Neuronal stem cell (in vitro differentiated cells): ENCODE data around the gene DDC.
A peak's percentile ranks its signal among the peaks of the same experiment; 100 is the strongest.

Experiments used
- DNase-seq: peaks from one replicate; pipeline ENCODE4 v3.0.0-alpha.2; 2013; ENCODE audit warnings: low spot score
- H2AFZ ChIP-seq: one replicate; pipeline ENCODE4 v1.6.1; 2013; ENCODE audit warnings: mild to moderate bottlenecking, low read length, inconsistent platforms
- H2AK5ac ChIP-seq: 2 replicates; pipeline ENCODE4 v1.6.1; 2013; ENCODE audit warnings: low read depth, mild to moderate bottlenecking, inconsistent platforms, low read length, moderate library complexity, mixed read lengths
- H2BK120ac ChIP-seq: 2 replicates; pipeline ENCODE4 v1.6.1; 2013; ENCODE audit warnings: low read depth, mild to moderate bottlenecking, inconsistent platforms, low read length, moderate library complexity, mixed read lengths
- H2BK12ac ChIP-seq: one replicate; pipeline ENCODE4 v1.6.1; 2013; ENCODE audit warnings: low read length, inconsistent platforms
- H2BK15ac ChIP-seq: 2 replicates; pipeline ENCODE4 v1.6.1; 2013; ENCODE audit warnings: mild to moderate bottlenecking, low read length, inconsistent platforms, mixed read lengths
- H2BK5ac ChIP-seq: one replicate; pipeline ENCODE4 v1.6.1; 2013; ENCODE audit warnings: inconsistent platforms, mild to moderate bottlenecking, low read length, moderate library complexity
- H3K14ac ChIP-seq: one replicate; pipeline ENCODE4 v1.6.1; 2013; ENCODE audit warnings: low read length, inconsistent platforms
- H3K18ac ChIP-seq: 2 replicates; pipeline ENCODE4 v1.6.1; 2013; ENCODE audit warnings: low read length, inconsistent platforms
- H3K23ac ChIP-seq: 2 replicates; pipeline ENCODE4 v1.6.1; 2013; ENCODE audit warnings: low read depth, mild to moderate bottlenecking, mixed read lengths, low read length, inconsistent platforms; ENCODE audit not compliant: poor library complexity
- H3K27ac ChIP-seq: replicated peaks from 3 replicates; pipeline ENCODE4 v1.5.1; 2013; ENCODE audit warnings: low read length, inconsistent platforms
- H3K27me3 ChIP-seq, 3 experiments: 2 replicates each; pipeline ENCODE4 v1.6.1; 2013; ENCODE audit warnings: low read length in 3 of 3, mild to moderate bottlenecking in 2 of 3, inconsistent platforms in 1 of 3, low read depth in 1 of 3, mixed read lengths in 1 of 3, moderate library complexity in 1 of 3; ENCODE audit not compliant: control insufficient read depth in 3 of 3, insufficient read depth in 3 of 3
- H3K36me3 ChIP-seq, 2 donors: replicated peaks in 1 of 2; 2 replicates each; pipeline ENCODE4 v1.6.1; 2013; ENCODE audit warnings: low read length in 2 of 2; ENCODE audit not compliant: control insufficient read depth in 2 of 2, insufficient read depth in 2 of 2
- H3K4ac ChIP-seq: 2 replicates; pipeline ENCODE4 v1.6.1; 2013; ENCODE audit warnings: inconsistent platforms, mild to moderate bottlenecking, low read length, moderate library complexity
- H3K4me1 ChIP-seq, 2 donors: 1 replicate in 1 of 2; 2 replicates in 1 of 2; pipeline ENCODE4 v1.6.1; 2013; ENCODE audit warnings: low read length in 2 of 2, low read depth in 1 of 2; ENCODE audit not compliant: control insufficient read depth in 2 of 2, insufficient read depth in 1 of 2
- H3K4me2 ChIP-seq: one replicate; pipeline ENCODE4 v1.6.1; 2013; ENCODE audit warnings: mild to moderate bottlenecking, low read length, inconsistent platforms; ENCODE audit not compliant: insufficient read depth, poor library complexity, severe bottlenecking
- H3K4me3 ChIP-seq, 2 donors: 2 replicates each; pipeline ENCODE4 v1.5.1; 2013; ENCODE audit warnings: low read length in 2 of 2, mild to moderate bottlenecking in 2 of 2, inconsistent platforms in 1 of 2, moderate library complexity in 1 of 2
- H3K79me1 ChIP-seq: one replicate; pipeline ENCODE4 v1.6.1; 2013; ENCODE audit warnings: low read depth, mild to moderate bottlenecking, inconsistent platforms, low read length, moderate library complexity
- H3K9ac ChIP-seq: one replicate; pipeline ENCODE4 v1.6.1; 2013; ENCODE audit warnings: mild to moderate bottlenecking, low read depth, low read length, inconsistent platforms; ENCODE audit not compliant: poor library complexity
- H3K9me3 ChIP-seq, 2 donors: replicated peaks in 1 of 2; 2 replicates each; pipeline versions ENCODE3 to v1.6.1; 2013; ENCODE audit warnings: low read length in 2 of 2, mild to moderate bottlenecking in 2 of 2, inconsistent platforms in 1 of 2, low read depth in 1 of 2, mixed read lengths in 1 of 2, moderate library complexity in 1 of 2; ENCODE audit not compliant: control insufficient read depth in 2 of 2, insufficient read depth in 1 of 2
- H4K8ac ChIP-seq: one replicate; pipeline ENCODE4 v1.6.1; 2013; ENCODE audit warnings: low read depth, mild to moderate bottlenecking, inconsistent platforms, low read length, moderate library complexity
- H4K91ac ChIP-seq: one replicate; pipeline ENCODE4 v1.6.1; 2013; ENCODE audit warnings: low read length, low read depth, mild to moderate bottlenecking, inconsistent platforms; ENCODE audit not compliant: poor library complexity
- WGBS, 2 donors: extraction: QIAGEN DNeasy Blood & Tissue Kit; methylation state at CpG; one replicate each; pipeline ENCODE4 v1.1.7; 2013; ENCODE audit warnings: missing lambda C conversion rate in 2 of 2, mixed read lengths in 1 of 2; ENCODE audit not compliant: insufficient read length in 2 of 2, insufficient replicate concordance in 1 of 2; ENCODE audit errors: extremely low coverage in 2 of 2; 5-methylcytosine and 5-hydroxymethylcytosine counted together

DDC gene

DNA sequence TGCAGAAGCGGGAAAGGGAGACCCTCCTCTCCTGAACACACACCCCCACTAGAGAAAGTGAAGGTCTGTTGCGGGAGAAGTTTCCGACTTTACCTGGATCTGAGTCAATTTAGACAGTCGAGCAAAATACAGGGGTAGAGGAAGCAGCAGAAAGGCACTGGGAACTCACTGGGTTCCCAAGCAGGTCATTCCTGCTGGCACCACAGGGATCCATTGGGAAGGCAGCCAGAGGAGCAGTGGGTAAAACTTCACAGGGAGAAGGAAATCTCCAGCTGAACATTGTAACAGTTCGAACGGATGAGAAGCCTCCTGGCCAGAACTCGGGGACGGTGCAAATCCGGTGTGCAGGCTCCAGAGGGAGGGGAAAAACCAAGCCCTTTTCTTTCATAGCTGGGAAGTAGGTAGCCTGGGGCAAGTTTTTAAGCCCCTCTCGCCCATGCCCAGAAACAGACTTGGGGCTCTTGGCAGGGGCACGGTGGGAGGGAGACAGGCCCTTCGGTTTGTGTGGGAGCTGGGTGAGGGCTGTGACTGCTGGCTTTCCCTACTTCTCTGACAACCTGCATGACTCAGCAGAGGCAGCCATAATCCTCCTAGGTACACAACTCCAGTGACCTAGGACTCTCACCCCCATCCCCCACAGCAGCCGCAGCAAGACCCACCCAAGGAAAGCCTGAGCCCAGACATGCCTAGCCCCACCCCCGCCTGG is 51.9 kb downstream of the DDC start:
- H3K27ac ChIP-seq: no peak overlapping the region
- no peak overlapping the region for H2BK12ac ChIP-seq

DNA sequence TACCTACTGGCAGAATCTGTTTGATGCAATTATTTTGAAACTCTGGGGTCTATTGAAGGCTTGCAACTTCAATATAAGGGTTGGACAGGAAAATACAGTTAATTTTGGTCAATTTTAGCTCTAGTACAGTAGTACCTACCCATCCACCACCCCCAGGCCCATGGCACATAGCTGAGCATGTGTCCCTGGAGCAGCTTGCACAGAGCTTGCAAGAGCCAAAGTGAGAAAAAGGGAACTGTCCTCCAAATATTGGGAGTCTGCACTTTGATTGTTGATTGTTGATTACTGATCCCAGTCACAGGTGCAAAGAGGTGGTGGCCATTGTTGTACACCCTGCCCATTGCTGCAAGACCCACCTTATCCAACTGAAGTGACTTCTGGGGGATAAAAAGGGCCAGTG is 52.8 kb downstream of the DDC start:
- no peak overlapping the region for H3K14ac ChIP-seq
- H2BK120ac ChIP-seq: no peak overlapping the region
- no peak overlapping the region for H3K4me3 ChIP-seq
- no peaks in the 10 kb centered on the region for H3K9me3 ChIP-seq
- H3K27ac ChIP-seq: no peak overlapping the region
- H2BK5ac ChIP-seq: no peak overlapping the region
- no peak overlapping the region for H4K8ac ChIP-seq
- no peaks in the 10 kb centered on the region for H3K79me1 ChIP-seq
- H3K36me3 ChIP-seq: no peaks in the 10 kb centered on the region
- H3K4me2 ChIP-seq: no peak overlapping the region
- no peak for DNase-seq
- H2AFZ ChIP-seq: no peak overlapping the region
- peaks cover 0 to 3% (median 0%) of the 10 kb centered on the region in 3 experiments for H3K27me3 ChIP-seq
- no peak overlapping the region for H3K4ac ChIP-seq
- H3K9ac ChIP-seq: no peak overlapping the region
- no peak overlapping the region for H2AK5ac ChIP-seq
- H3K4me1 ChIP-seq: peaks cover 0 to 7% of the 10 kb centered on the region in 2 donors
- H3K23ac ChIP-seq: no peak overlapping the region
- H2BK12ac ChIP-seq: no peak overlapping the region
- H2BK15ac ChIP-seq: no peak overlapping the region
- H4K91ac ChIP-seq: no peak overlapping the region
- no peak overlapping the region for H3K18ac ChIP-seq

More for the DNA sequence above, 51.9 kb downstream of the DDC start:
- Histone ChIP-seq H4K91ac (no peak overlapping the region), H3K23ac (no peak overlapping the region), H3K79me1 (no peaks in the 10 kb centered on the region), H2BK15ac (peak overlapping the region; percentile 39), H3K27me3 (no peaks in the 10 kb centered on the region), H3K4ac (no peak overlapping the region), H2AFZ (no peak overlapping the region), H2AK5ac (no peak overlapping the region), H3K9me3 (no peaks in the 10 kb centered on the region), H3K36me3 (no peaks in the 10 kb centered on the region), H3K14ac (no peak overlapping the region), H3K4me3 (no peak overlapping the region), H3K18ac (peak overlapping the region; percentile 35), H3K4me1 (peaks cover 0 to under 1% of the 10 kb centered on the region in 2 donors), H3K4me2 (no peak overlapping the region), H4K8ac (no peak overlapping the region), H2BK120ac (no peak overlapping the region), H2BK5ac (no peak overlapping the region), H3K9ac (no peak overlapping the region)
- DNase-seq: no peak
- no CpG with 5 or more reads among the region's 14 CpGs for WGBS, 2 donors

GRCh38 chr7:50509459-50509858 is 55.7 kb downstream of the DDC start:
- Histone ChIP-seq H3K23ac (no peak overlapping the region), H3K36me3 (no peaks in the 10 kb centered on the region), H3K9me3 (no peaks in the 10 kb centered on the region), H2BK120ac (no peak overlapping the region), H2BK15ac (no peak overlapping the region), H3K27ac (no peak overlapping the region), H3K4ac (no peak overlapping the region), H2BK5ac (no peak overlapping the region), H4K8ac (no peak overlapping the region), H2AK5ac (no peak overlapping the region), H3K14ac (no peak overlapping the region), H3K4me3 (no peak overlapping the region), H4K91ac (no peak overlapping the region), H2AFZ (no peak overlapping the region), H3K4me1 (peaks cover 0 to 7% of the 10 kb centered on the region in 2 donors), H3K27me3 (peaks cover 0 to 3% (median 0%) of the 10 kb centered on the region in 3 experiments), H2BK12ac (no peak overlapping the region), H3K79me1 (no peaks in the 10 kb centered on the region), H3K18ac (no peak overlapping the region), H3K4me2 (no peak overlapping the region), H3K9ac (no peak overlapping the region)
- no peak for DNase-seq
- no CpG with 5 or more reads among the region's 2 CpGs for WGBS, 2 donors

DNA sequence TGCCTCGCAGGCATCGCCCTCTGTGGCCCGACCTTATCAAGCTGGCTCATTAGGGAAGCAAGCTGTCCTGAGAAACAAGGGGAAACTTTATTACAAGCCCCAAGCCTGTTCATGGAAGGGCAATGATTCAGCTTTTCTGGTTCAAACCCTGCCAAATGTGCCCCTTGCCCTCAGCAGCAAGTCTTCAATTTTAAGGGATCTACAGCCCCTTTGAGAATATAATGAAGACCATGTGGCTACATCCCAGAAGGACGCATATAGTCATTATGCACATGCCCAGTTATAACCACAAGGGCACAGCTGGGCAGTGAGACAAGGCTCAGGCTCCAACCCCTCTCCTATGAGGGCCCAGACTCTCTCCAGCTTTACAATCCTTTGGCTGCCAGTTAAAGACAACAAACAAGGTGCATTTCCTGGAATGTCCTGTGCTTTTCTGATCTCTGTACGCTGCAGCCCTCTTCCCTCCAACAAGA is 56.7 kb downstream of the DDC start:
- Histone ChIP-seq H3K36me3 (no peaks in the 10 kb centered on the region), H2BK120ac (no peak overlapping the region), H3K14ac (no peak overlapping the region), H3K27me3 (peaks cover 0 to 3% (median 0%) of the 10 kb centered on the region in 3 experiments), H3K9ac (no peak overlapping the region), H2BK5ac (no peak overlapping the region), H3K4me3 (no peak overlapping the region), H2BK12ac (no peak overlapping the region), H3K27ac (no peak overlapping the region), H4K8ac (no peak overlapping the region), H3K18ac (peak overlapping the region; percentile 80), H2BK15ac (peak overlapping the region; percentile 66), H3K9me3 (no peaks in the 10 kb centered on the region), H2AFZ (no peak overlapping the region), H3K4me2 (no peak overlapping the region), H3K4me1 (peaks cover 0 to 7% of the 10 kb centered on the region in 2 donors), H3K4ac (no peak overlapping the region), H2AK5ac (no peak overlapping the region), H3K79me1 (no peaks in the 10 kb centered on the region), H4K91ac (no peak overlapping the region), H3K23ac (no peak overlapping the region)
- WGBS, 2 donors: no CpG with 5 or more reads among the region's 5 CpGs
- DNase-seq: no peak
